ENCODE measurements around the gene ARHGAP31. TPM values are rescaled to one million over a fixed set of nuclear protein-coding genes. Genes with fewer than 3 reads are reported as not detected.

Gene ARHGAP31
- polyA plus RNA-seq, 1 donor from 2014 or later = not detected

DNA sequence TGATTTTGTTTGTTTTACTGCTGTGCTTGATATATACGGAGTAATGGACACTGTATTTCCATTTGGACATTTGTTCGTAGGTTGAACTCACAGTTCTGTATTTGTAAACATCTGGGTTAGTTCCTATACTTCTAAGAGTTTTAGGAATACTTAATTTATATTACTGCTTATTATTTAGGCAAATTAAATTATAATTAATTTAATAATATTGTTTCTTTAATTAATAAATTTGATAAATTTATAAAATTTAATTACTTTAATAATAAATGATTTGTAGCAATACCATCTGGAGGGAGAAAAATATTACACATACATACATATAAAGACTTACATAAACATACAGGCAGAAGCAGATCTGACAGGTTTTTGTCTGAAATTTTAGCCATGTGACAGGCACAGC lies 39.0 kb upstream of the ARHGAP31 start:
- Histone ChIP-seq H3K4me3 (ENCODE audit: low read length) (no peak overlapping the region), H3K9me3 (ENCODE audit: low read length) (no peaks in the 10 kb centered on the region), H3K9me2 (ENCODE audit: insufficient read depth, low read length) (no peaks in the 10 kb centered on the region), H3K79me2 (replicated peaks; ENCODE audit: insufficient read depth, low read length) (no peaks in the 10 kb centered on the region), H3K36me3 (ENCODE audit: insufficient read depth, low read length) (no peaks in the 10 kb centered on the region), H3K9ac (ENCODE audit: low read length) (no peak overlapping the region), H3K4me2 (ENCODE audit: low read length) (no peak overlapping the region), H4K20me1 (ENCODE audit: insufficient read depth) (no peaks in the 10 kb centered on the region), H3K27ac (ENCODE audit: low read length) (no peak overlapping the region), H3F3A (ENCODE audit: insufficient read depth, low read length, poor library complexity, severe bottlenecking) (no peaks in the 10 kb centered on the region), H2AFZ (ENCODE audit: low read depth, low read length) (no peak overlapping the region), H3K27me3 (ENCODE audit: insufficient read depth, low read depth, low read length) (no peaks in the 10 kb centered on the region)
- TF ChIP-seq TAF1 (IDR thresholded peaks at IDR 0.05; ENCODE audit: low read depth) (no peak), EZH2 (IDR thresholded peaks at IDR 0.05; ENCODE audit: borderline replicate concordance, insufficient read depth, low read length, poor library complexity, severe bottlenecking) (no peak), MXI1 (conservative IDR thresholded peaks at IDR 0.05; ENCODE audit: poor library complexity, severe bottlenecking) (no peak), SMC3 (conservative IDR thresholded peaks at IDR 0.05; ENCODE audit: poor library complexity) (no peak)

GRCh38 chr3:119257111-119257510 lies 37.1 kb upstream of the ARHGAP31 start:
- H3K4me2 ChIP-seq (ENCODE audit: low read length) = no peak overlapping the region
- no peak overlapping the region for H3K27ac ChIP-seq (ENCODE audit: low read length)
- no peak overlapping the region for H3K4me3 ChIP-seq (ENCODE audit: low read length)
- H3K9ac ChIP-seq (ENCODE audit: low read length) = no peak overlapping the region
- H3K9me2 ChIP-seq (ENCODE audit: insufficient read depth, low read length) = no peaks in the 10 kb centered on the region
- no peaks in the 10 kb centered on the region for H3F3A ChIP-seq (ENCODE audit: insufficient read depth, low read length, poor library complexity, severe bottlenecking)
- no peaks in the 10 kb centered on the region for H3K9me3 ChIP-seq (ENCODE audit: low read length)
- no peaks in the 10 kb centered on the region for H3K27me3 ChIP-seq (ENCODE audit: insufficient read depth, low read depth, low read length)
- no peaks in the 10 kb centered on the region for H3K79me2 ChIP-seq (replicated peaks; ENCODE audit: insufficient read depth, low read length)
- no peak overlapping the region for H2AFZ ChIP-seq (ENCODE audit: low read depth, low read length)
- H4K20me1 ChIP-seq (ENCODE audit: insufficient read depth) = no peaks in the 10 kb centered on the region
- no peak for TF ChIP-seq EZH2 (IDR thresholded peaks at IDR 0.05; ENCODE audit: borderline replicate concordance, insufficient read depth, low read length, poor library complexity, severe bottlenecking)
- TF ChIP-seq MXI1 (conservative IDR thresholded peaks at IDR 0.05; ENCODE audit: poor library complexity, severe bottlenecking) = no peak
- TF ChIP-seq EP300 (conservative IDR thresholded peaks at IDR 0.05; ENCODE audit: poor library complexity, severe bottlenecking) = no peak
- no peak for TF ChIP-seq RAD21 (conservative IDR thresholded peaks at IDR 0.05)
- TF ChIP-seq SMC3 (conservative IDR thresholded peaks at IDR 0.05; ENCODE audit: poor library complexity) = no peak
- no peak for TF ChIP-seq TAF1 (IDR thresholded peaks at IDR 0.05; ENCODE audit: low read depth)
- TF ChIP-seq, protein P1, sequence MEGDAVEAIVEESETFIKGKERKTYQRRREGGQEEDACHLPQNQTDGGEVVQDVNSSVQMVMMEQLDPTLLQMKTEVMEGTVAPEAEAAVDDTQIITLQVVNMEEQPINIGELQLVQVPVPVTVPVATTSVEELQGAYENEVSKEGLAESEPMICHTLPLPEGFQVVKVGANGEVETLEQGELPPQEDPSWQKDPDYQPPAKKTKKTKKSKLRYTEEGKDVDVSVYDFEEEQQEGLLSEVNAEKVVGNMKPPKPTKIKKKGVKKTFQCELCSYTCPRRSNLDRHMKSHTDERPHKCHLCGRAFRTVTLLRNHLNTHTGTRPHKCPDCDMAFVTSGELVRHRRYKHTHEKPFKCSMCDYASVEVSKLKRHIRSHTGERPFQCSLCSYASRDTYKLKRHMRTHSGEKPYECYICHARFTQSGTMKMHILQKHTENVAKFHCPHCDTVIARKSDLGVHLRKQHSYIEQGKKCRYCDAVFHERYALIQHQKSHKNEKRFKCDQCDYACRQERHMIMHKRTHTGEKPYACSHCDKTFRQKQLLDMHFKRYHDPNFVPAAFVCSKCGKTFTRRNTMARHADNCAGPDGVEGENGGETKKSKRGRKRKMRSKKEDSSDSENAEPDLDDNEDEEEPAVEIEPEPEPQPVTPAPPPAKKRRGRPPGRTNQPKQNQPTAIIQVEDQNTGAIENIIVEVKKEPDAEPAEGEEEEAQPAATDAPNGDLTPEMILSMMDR (IDR thresholded peaks at IDR 0.05; ENCODE audit: poor library complexity, severe bottlenecking) = no peak
- no peak for TF ChIP-seq POLR2AphosphoS5 (IDR thresholded peaks at IDR 0.05)
- TF ChIP-seq, protein P2, sequence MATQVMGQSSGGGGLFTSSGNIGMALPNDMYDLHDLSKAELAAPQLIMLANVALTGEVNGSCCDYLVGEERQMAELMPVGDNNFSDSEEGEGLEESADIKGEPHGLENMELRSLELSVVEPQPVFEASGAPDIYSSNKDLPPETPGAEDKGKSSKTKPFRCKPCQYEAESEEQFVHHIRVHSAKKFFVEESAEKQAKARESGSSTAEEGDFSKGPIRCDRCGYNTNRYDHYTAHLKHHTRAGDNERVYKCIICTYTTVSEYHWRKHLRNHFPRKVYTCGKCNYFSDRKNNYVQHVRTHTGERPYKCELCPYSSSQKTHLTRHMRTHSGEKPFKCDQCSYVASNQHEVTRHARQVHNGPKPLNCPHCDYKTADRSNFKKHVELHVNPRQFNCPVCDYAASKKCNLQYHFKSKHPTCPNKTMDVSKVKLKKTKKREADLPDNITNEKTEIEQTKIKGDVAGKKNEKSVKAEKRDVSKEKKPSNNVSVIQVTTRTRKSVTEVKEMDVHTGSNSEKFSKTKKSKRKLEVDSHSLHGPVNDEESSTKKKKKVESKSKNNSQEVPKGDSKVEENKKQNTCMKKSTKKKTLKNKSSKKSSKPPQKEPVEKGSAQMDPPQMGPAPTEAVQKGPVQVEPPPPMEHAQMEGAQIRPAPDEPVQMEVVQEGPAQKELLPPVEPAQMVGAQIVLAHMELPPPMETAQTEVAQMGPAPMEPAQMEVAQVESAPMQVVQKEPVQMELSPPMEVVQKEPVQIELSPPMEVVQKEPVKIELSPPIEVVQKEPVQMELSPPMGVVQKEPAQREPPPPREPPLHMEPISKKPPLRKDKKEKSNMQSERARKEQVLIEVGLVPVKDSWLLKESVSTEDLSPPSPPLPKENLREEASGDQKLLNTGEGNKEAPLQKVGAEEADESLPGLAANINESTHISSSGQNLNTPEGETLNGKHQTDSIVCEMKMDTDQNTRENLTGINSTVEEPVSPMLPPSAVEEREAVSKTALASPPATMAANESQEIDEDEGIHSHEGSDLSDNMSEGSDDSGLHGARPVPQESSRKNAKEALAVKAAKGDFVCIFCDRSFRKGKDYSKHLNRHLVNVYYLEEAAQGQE (IDR thresholded peaks at IDR 0.05; ENCODE audit: borderline replicate concordance) = no peak
- H3K36me3 ChIP-seq (ENCODE audit: insufficient read depth, low read length) = no peaks in the 10 kb centered on the region

Data from neural cell (in vitro differentiated cells).